GM12891 (cell line): ENCODE measurements around the gene TRPV2.
"Not testable (repeated sequence)": the region's sequence is repeated elsewhere in the genome, so short reads cannot be mapped to it uniquely, and the experiment has no call there.

Source experiments
- DNase-seq: peaks from one replicate; pipeline ENCODE4 v3.0.0; 2011; ENCODE audit warnings: low spot score; ENCODE audit not compliant: insufficient read length
- FAIRE-seq: peaks from 2 replicates; lab custom pipeline; 2011; peaks lifted over from hg19 to GRCh38; lab: Jason Lieb, UNC
- PAX5 ChIP-seq: IDR thresholded peaks from 2 replicates; pipeline ENCODE4 v1.6.1; 2011; ENCODE audit warnings: low read length, moderate library complexity, mild to moderate bottlenecking; ENCODE audit not compliant: insufficient read depth, severe bottlenecking
- POLR2A ChIP-seq: IDR thresholded peaks from 2 replicates; pipeline ENCODE4 v1.6.1; 2011; ENCODE audit warnings: low read depth, low read length, control low read depth
- POLR2AphosphoS5 ChIP-seq: IDR thresholded peaks from 2 replicates; pipeline ENCODE4 v1.6.1; 2011; ENCODE audit warnings: low read depth, low read length, control low read depth
- POU2F2 ChIP-seq: IDR thresholded peaks from 2 replicates; pipeline ENCODE4 v1.6.1; 2011; ENCODE audit warnings: low read depth, mild to moderate bottlenecking, control low read depth, low read length, moderate library complexity
- SPI1 ChIP-seq: IDR thresholded peaks from 2 replicates; pipeline ENCODE4 v1.6.1; 2011; ENCODE audit warnings: low read depth, low read length, control low read depth
- TAF1 ChIP-seq: IDR thresholded peaks from 2 replicates; pipeline ENCODE4 v1.6.1; 2011; ENCODE audit warnings: low read depth, low read length, control low read depth

Gene TRPV2

GRCh38 chr17:16437083-16437482 lies 21.7 kb downstream of the TRPV2 start:
- FAIRE-seq (no peak), DNase-seq (no peak)
- TF ChIP-seq TAF1 (no peak), SPI1 (no peak), POU2F2 (no peak), POLR2AphosphoS5 (no peak), POLR2A (no peak)

GRCh38 chr17:16438173-16438556 lies 22.8 kb downstream of the TRPV2 start:
- no peak for FAIRE-seq
- TF ChIP-seq POU2F2 (no peak), TAF1 (no peak), POLR2A (no peak), POLR2AphosphoS5 (no peak), SPI1 (no peak), PAX5 (no peak)
- no peak for DNase-seq

- FAIRE-seq: peak; percentile 97
Measured at GRCh38 chr17:16438557-16439302, 23.4 kb downstream of the TRPV2 start.

GRCh38 chr17:16439303-16439791 lies 24.0 kb downstream of the TRPV2 start:
- TF ChIP-seq POLR2AphosphoS5 (no peak; the same call in 1 of the 2 replicates), POLR2A (peak; percentile 6; the same call in 1 of the 2 replicates), SPI1 (no peak), TAF1 (no peak), POU2F2 (no peak)
- FAIRE-seq: no peak
- no peak for DNase-seq

More at GRCh38 chr17:16438557-16439302, 23.4 kb downstream of the TRPV2 start:
- peak; percentile 87 for TF ChIP-seq POU2F2
- TF ChIP-seq SPI1: no peak
- peak; percentile 97 for TF ChIP-seq TAF1
- peak; percentile 98 for TF ChIP-seq POLR2AphosphoS5
- peak; percentile 99 for TF ChIP-seq POLR2A
- peak; percentile 97 for DNase-seq

- FAIRE-seq (peak; percentile 74), DNase-seq (no peak)
- TF ChIP-seq POU2F2 (no peak), SPI1 (peak; percentile 38), POLR2A (peak; percentile 17; the same call in 1 of the 2 replicates), POLR2AphosphoS5 (peak; percentile 52; the same call in 1 of the 2 replicates), TAF1 (peak; percentile 51; the same call in 1 of the 2 replicates), PAX5 (no peak)
Measured at GRCh38 chr17:16439811-16440351, 24.5 kb downstream of the TRPV2 start.

- DNase-seq, FAIRE-seq: not testable (repeated sequence)
Measured at GRCh38 chr17:16440354-16440753, 25.0 kb downstream of the TRPV2 start.

GRCh38 chr17:16440901-16441629 lies 25.7 kb downstream of the TRPV2 start:
- FAIRE-seq: no peak
- no peak for TF ChIP-seq PAX5
- 0 out of 2 replicates have a peak, but pooled peaks have one; percentile 43 for TF ChIP-seq POLR2A
- peak; percentile 65; the same call in 1 of the 2 replicates for TF ChIP-seq POLR2AphosphoS5
- TF ChIP-seq POU2F2: no peak
- TF ChIP-seq TAF1: no peak
- TF ChIP-seq SPI1: no peak
- DNase-seq: no peak

- FAIRE-seq (no peak), DNase-seq (no peak)
- TF ChIP-seq TAF1 (no peak), POU2F2 (no peak), PAX5 (no peak), POLR2A (no peak), POLR2AphosphoS5 (no peak; the same call in 1 of the 2 replicates), SPI1 (no peak)
Measured at GRCh38 chr17:16442141-16442540, 26.8 kb downstream of the TRPV2 start.

- DNase-seq (no peak), FAIRE-seq (no peak)
Measured at GRCh38 chr17:16442594-16443510, 27.5 kb downstream of the TRPV2 start.

More at GRCh38 chr17:16442594-16443510, 27.5 kb downstream of the TRPV2 start:
- TF ChIP-seq SPI1 (no peak), POLR2AphosphoS5 (peak; percentile 69), POLR2A (peak; percentile 57; the same call in 1 of the 2 replicates), TAF1 (no peak), POU2F2 (peak; percentile 58; the same call in 1 of the 2 replicates)
